Vagina (tissue), 2 donors: ENCODE measurements around the gene APH1A.

Source experiments
- POLR2A ChIP-seq, 2 donors: fragments of 450-650 bp; IDR thresholded peaks; one replicate each; pipeline ENCODE4 v1.6.1; 2017; ENCODE audit warnings: antibody characterized with exemption in 2 of 2, mild to moderate bottlenecking in 2 of 2, moderate library complexity in 2 of 2
- POLR2AphosphoS5 ChIP-seq, 2 donors: sonication (generic); formaldehyde crosslinking; IDR thresholded peaks; one replicate each; pipeline ENCODE4 v1.9.0; 2017; ENCODE audit warnings: antibody characterized with exemption in 2 of 2, mild to moderate bottlenecking in 2 of 2, low read depth in 1 of 2; ENCODE audit not compliant: insufficient read depth in 1 of 2
- TF ChIP-seq, protein P1 (sequence below), 3 experiments: fragments of 450-650 bp in 2 of 3; fragments of 200-600 bp in 1 of 3; sonication (generic) in 1 of 3; IDR thresholded peaks; one replicate each; pipeline ENCODE4 v1.5.1; 2017 to 2019; ENCODE audit warnings: antibody characterized with exemption in 3 of 3, mild to moderate bottlenecking in 2 of 3, moderate library complexity in 2 of 3

DNA sequence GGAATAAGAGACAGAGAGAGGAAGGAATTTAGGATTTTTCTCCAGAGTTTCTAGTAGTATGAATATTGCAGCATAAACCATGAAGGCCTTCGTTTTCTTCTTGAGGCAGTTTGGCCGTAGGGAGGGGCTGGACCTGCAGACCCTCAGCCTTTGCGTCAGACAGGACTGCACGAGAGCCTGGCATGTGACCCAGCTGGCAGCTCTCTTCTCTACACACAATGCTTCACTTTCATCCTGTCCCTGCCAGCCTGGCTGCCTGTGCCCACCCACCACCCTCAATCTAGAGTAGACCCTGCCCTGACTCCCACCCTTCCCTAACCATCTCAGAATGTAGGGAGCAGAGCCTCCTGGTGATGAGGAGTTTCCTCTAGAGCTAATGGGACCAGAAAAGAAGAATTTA, 9.6 kb downstream of the APH1A start:
- TF ChIP-seq, protein P1, sequence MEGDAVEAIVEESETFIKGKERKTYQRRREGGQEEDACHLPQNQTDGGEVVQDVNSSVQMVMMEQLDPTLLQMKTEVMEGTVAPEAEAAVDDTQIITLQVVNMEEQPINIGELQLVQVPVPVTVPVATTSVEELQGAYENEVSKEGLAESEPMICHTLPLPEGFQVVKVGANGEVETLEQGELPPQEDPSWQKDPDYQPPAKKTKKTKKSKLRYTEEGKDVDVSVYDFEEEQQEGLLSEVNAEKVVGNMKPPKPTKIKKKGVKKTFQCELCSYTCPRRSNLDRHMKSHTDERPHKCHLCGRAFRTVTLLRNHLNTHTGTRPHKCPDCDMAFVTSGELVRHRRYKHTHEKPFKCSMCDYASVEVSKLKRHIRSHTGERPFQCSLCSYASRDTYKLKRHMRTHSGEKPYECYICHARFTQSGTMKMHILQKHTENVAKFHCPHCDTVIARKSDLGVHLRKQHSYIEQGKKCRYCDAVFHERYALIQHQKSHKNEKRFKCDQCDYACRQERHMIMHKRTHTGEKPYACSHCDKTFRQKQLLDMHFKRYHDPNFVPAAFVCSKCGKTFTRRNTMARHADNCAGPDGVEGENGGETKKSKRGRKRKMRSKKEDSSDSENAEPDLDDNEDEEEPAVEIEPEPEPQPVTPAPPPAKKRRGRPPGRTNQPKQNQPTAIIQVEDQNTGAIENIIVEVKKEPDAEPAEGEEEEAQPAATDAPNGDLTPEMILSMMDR (IDR thresholded peaks at IDR 0.05), result no peak
- TF ChIP-seq POLR2AphosphoS5 (IDR thresholded peaks at IDR 0.05; ENCODE audit: insufficient read depth in 1 of 2, low read depth in 1 of 2), result no peak
- TF ChIP-seq POLR2A (IDR thresholded peaks at IDR 0.05), result no peak
